OCI-LY1 (cell line): ENCODE results near the gene AGAP1.

Source experiments
- H2AFZ ChIP-seq: fragments of 200-600 bp; sonication (generic), shearing (Covaris generic); 2 replicates; pipeline ENCODE4 v1.6.0; 2014; ENCODE audit warnings: antibody characterized with exemption, mild to moderate bottlenecking, low read length
- H3F3A ChIP-seq: fragments of 200-600 bp; sonication (generic), shearing (Covaris generic); 2 replicates; pipeline ENCODE4 v1.6.0; 2014; ENCODE audit warnings: mild to moderate bottlenecking, antibody characterized with exemption, low read length, moderate library complexity; ENCODE audit not compliant: insufficient read depth
- H3K27ac ChIP-seq: fragments of 200-600 bp; sonication (generic); 2 replicates; pipeline ENCODE4 v1.5.1; 2014; ENCODE audit warnings: low read length, mixed run types, mild to moderate bottlenecking, low read depth; ENCODE audit not compliant: poor library complexity, severe bottlenecking
- H3K27me3 ChIP-seq: fragments of 200-600 bp; sonication (generic); 2 replicates; pipeline ENCODE4 v1.6.0; 2014; ENCODE audit warnings: antibody characterized with exemption, mild to moderate bottlenecking, low read length, moderate library complexity; ENCODE audit not compliant: insufficient read depth
- H3K36me3 ChIP-seq: fragments of 200-600 bp; sonication (generic); 2 replicates; pipeline ENCODE4 v1.6.1; 2014; ENCODE audit warnings: mild to moderate bottlenecking, antibody characterized with exemption, low read length, moderate library complexity, mixed read lengths; ENCODE audit not compliant: insufficient read depth
- H3K4me1 ChIP-seq: fragments of 200-600 bp; sonication (generic); 2 replicates; pipeline ENCODE4 v1.5.1; 2014; ENCODE audit warnings: mild to moderate bottlenecking, low read length, moderate library complexity; ENCODE audit not compliant: insufficient read depth, severe bottlenecking
- H3K4me2 ChIP-seq: fragments of 200-600 bp; sonication (generic), shearing (Covaris generic); 2 replicates; pipeline ENCODE4 v1.6.1; 2014; ENCODE audit warnings: low read length
- H3K4me3 ChIP-seq: fragments of 200-600 bp; sonication (generic); 2 replicates; pipeline ENCODE4 v1.5.1; 2014; ENCODE audit warnings: low read length, low read depth, mild to moderate bottlenecking, mixed read lengths; ENCODE audit not compliant: poor library complexity, severe bottlenecking
- H3K79me2 ChIP-seq: fragments of 200-600 bp; shearing (Covaris generic); 2 replicates; pipeline ENCODE4 v1.6.1; 2016; ENCODE audit warnings: mixed run types, low read length, mixed read lengths; ENCODE audit not compliant: insufficient read depth
- H3K9ac ChIP-seq: fragments of 200-600 bp; sonication (generic), shearing (Covaris generic); 2 replicates; pipeline ENCODE4 v1.6.1; 2014; ENCODE audit warnings: mild to moderate bottlenecking, low read length, mixed read lengths
- H3K9me2 ChIP-seq: fragments of 200-600 bp; sonication (generic), shearing (Covaris generic); 2 replicates; pipeline ENCODE4 v1.6.1; 2014; ENCODE audit warnings: low read depth, mild to moderate bottlenecking, low read length, mixed read lengths
- H3K9me3 ChIP-seq: fragments of 200-600 bp; shearing (Covaris generic); 2 replicates; pipeline ENCODE4 v1.6.1; 2014; ENCODE audit warnings: low read length, mixed read lengths
- H4K20me1 ChIP-seq: fragments of 200-600 bp; sonication (generic), shearing (Covaris generic); 2 replicates; pipeline ENCODE4 v1.6.0; 2016; ENCODE audit warnings: mild to moderate bottlenecking, low read length; ENCODE audit not compliant: insufficient read depth
- CTCF ChIP-seq: fragments of 200-600 bp; sonication (generic), shearing (Covaris generic); IDR thresholded peaks from 2 replicates; pipeline ENCODE4 v1.5.1; 2017; ENCODE audit warnings: mild to moderate bottlenecking, antibody characterized with exemption, low read length, moderate library complexity, mixed read lengths
- EZH2 ChIP-seq: fragments of 200-600 bp; sonication (generic), shearing (Covaris generic); IDR thresholded peaks from 2 replicates; pipeline ENCODE4 v1.8.0; 2017; ENCODE audit warnings: borderline replicate concordance, mixed run types, mild to moderate bottlenecking, antibody characterized with exemption, low read length, moderate library complexity, mixed read lengths

The AGAP1 gene

GRCh38 chr2:236117401-236117800, 623.6 kb downstream of the AGAP1 start:
- Histone ChIP-seq H3K4me3 (no peak overlapping the region), H3K36me3 (no peaks in the 10 kb centered on the region), H4K20me1 (no peaks in the 10 kb centered on the region), H3K9me3 (no peaks in the 10 kb centered on the region), H3K27ac (no peak overlapping the region), H3F3A (no peaks in the 10 kb centered on the region), H3K79me2 (no peaks in the 10 kb centered on the region), H3K9ac (no peak overlapping the region), H2AFZ (no peak overlapping the region), H3K4me2 (no peak overlapping the region), H3K27me3 (no peaks in the 10 kb centered on the region), H3K9me2 (no peaks in the 10 kb centered on the region), H3K4me1 (no peaks in the 10 kb centered on the region)
- TF ChIP-seq CTCF (no peak), EZH2 (no peak)

- Histone ChIP-seq H3K4me3 (no peak overlapping the region), H3K27me3 (no peaks in the 10 kb centered on the region), H3K27ac (no peak overlapping the region), H3K9me2 (no peaks in the 10 kb centered on the region), H3K9me3 (no peaks in the 10 kb centered on the region), H3F3A (no peaks in the 10 kb centered on the region), H3K9ac (no peak overlapping the region), H3K4me1 (no peaks in the 10 kb centered on the region), H2AFZ (no peak overlapping the region), H3K36me3 (no peaks in the 10 kb centered on the region), H3K4me2 (no peak overlapping the region), H3K79me2 (no peaks in the 10 kb centered on the region), H4K20me1 (no peaks in the 10 kb centered on the region)
- TF ChIP-seq EZH2, result no peak
Measured at GRCh38 chr2:236117861-236118269, 624.0 kb downstream of the AGAP1 start.

- H3K27me3 ChIP-seq, result no peaks in the 10 kb centered on the region
- H2AFZ ChIP-seq, result no peak overlapping the region
- TF ChIP-seq EZH2 (no peak), CTCF (no peak)
- H3K4me2 ChIP-seq, result no peak overlapping the region
- no peaks in the 10 kb centered on the region for H3K79me2 ChIP-seq
- no peaks in the 10 kb centered on the region for H3K4me1 ChIP-seq
- no peaks in the 10 kb centered on the region for H3K9me2 ChIP-seq
- H4K20me1 ChIP-seq, result no peaks in the 10 kb centered on the region
- no peak overlapping the region for H3K9ac ChIP-seq
- H3K36me3 ChIP-seq, result no peaks in the 10 kb centered on the region
- no peak overlapping the region for H3K27ac ChIP-seq
- H3F3A ChIP-seq, result no peaks in the 10 kb centered on the region
- H3K9me3 ChIP-seq, result no peaks in the 10 kb centered on the region
- no peak overlapping the region for H3K4me3 ChIP-seq
Measured at GRCh38 chr2:236119003-236119402, 625.2 kb downstream of the AGAP1 start.

- Histone ChIP-seq H2AFZ (no peak overlapping the region), H3F3A (no peaks in the 10 kb centered on the region), H3K9ac (no peak overlapping the region), H3K4me3 (no peak overlapping the region), H3K27ac (no peak overlapping the region), H3K36me3 (no peaks in the 10 kb centered on the region), H3K27me3 (no peaks in the 10 kb centered on the region), H3K9me2 (no peaks in the 10 kb centered on the region), H3K9me3 (no peaks in the 10 kb centered on the region), H3K4me1 (no peaks in the 10 kb centered on the region), H3K79me2 (no peaks in the 10 kb centered on the region), H3K4me2 (no peak overlapping the region), H4K20me1 (no peaks in the 10 kb centered on the region)
- no peak for TF ChIP-seq CTCF
- no peak for TF ChIP-seq EZH2
Measured at GRCh38 chr2:236119476-236119875, 625.6 kb downstream of the AGAP1 start.
